ENCODE data around the gene MUC5AC. TPM values are rescaled to one million over a fixed set of nuclear protein-coding genes. Genes with fewer than 3 reads are reported as not detected.

MUC5AC gene
- total and polyA plus RNA-seq, 2 experiments from 2014 or later = not detected

DNA sequence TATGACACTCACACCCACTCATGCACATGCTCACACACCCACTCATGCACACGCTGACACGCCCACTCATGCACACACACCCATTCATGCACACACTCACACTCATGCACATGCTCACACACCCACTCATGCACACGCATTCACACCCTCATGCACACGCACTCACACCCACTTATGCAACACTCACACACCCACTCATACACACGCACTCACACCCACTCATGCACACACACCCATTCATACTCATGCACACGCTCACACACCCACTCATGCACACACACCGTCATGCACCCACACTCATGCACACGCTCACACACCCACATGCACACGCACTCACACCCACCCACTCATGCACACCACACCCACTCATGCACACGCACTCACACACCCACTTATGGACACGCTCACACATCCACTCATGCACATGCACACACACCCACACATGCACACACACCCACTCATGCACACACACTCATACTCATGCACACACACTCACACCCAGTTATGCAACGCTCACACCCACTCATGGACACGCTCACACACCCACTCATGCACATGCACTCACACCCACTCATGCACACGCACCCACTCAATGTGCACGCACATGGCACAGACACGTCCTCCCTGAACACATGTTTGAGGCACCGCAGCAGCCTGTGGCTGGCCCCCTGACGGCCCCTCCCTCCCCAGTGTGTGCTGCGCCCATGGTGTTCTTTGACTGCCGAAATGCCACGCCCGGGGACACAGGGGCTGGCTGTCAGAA lies 17.9 kb downstream of the MUC5AC start:
- Histone ChIP-seq H3K27me3 (no peaks in the 10 kb centered on the region), H3K4me3 (no peak overlapping the region), H3K36me3 (no peaks in the 10 kb centered on the region), H3K9me3 (ENCODE audit: low read depth) (no peaks in the 10 kb centered on the region), H3K27ac (no peak overlapping the region), H3K4me1 (ENCODE audit: low read depth) (no peaks in the 10 kb centered on the region)
- no peak for DNase-seq (ENCODE audit: low read depth in 1 of 2, low spot score in 1 of 2)
- TF ChIP-seq CTCF (IDR thresholded peaks at IDR 0.05; ENCODE audit: low read depth, low read length) = no peak

DNA sequence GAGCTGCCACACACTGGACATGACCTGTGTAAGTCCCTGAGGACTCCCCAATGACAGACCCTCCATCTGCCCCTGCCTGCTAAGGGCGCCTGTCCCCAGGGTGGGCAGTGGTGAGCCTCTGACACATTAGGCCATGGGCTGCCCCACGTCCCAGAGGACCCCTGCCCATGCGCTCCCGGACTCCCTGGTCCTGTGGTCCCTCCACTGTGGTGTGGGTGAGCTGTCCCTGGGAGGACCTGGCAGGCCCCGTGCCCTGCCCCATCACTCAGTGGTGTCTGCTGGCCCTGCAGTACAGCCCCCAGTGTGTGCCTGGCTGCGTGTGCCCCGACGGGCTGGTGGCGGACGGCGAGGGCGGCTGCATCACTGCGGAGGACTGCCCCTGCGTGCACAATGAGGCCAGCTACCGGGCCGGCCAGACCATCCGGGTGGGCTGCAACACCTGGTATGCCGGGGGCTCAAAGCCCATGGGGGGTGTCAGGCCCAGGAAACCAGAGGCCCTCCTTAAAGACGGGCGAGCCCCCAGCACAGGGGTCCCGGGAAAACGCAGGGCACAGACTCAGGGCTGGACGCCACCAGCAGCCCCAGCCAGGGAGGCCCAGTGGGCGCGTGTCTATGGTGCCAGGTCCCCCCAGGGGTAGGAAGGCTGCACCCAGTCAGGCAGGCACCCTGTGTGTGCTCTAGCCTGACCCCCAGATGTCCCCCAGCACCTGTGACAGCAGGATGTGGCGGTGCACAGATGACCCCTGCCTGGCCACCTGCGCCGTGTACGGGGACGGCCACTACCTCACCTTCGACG lies 18.7 kb downstream of the MUC5AC start:
- Histone ChIP-seq H3K27ac (no peak overlapping the region), H3K9me3 (ENCODE audit: low read depth) (no peaks in the 10 kb centered on the region), H3K4me3 (no peak overlapping the region), H3K36me3 (no peaks in the 10 kb centered on the region), H3K27me3 (no peaks in the 10 kb centered on the region), H3K4me1 (ENCODE audit: low read depth) (no peaks in the 10 kb centered on the region)
- DNase-seq (ENCODE audit: low read depth in 1 of 2, low spot score in 1 of 2) = no peak
- TF ChIP-seq CTCF (IDR thresholded peaks at IDR 0.05; ENCODE audit: low read depth, low read length) = no peak

- TF ChIP-seq CTCF (IDR thresholded peaks at IDR 0.05; ENCODE audit: low read depth, low read length) = no peak
- no peak for DNase-seq (ENCODE audit: low read depth in 1 of 2, low spot score in 1 of 2)
- Histone ChIP-seq H3K4me1 (ENCODE audit: low read depth) (no peaks in the 10 kb centered on the region), H3K27ac (no peak overlapping the region), H3K9me3 (ENCODE audit: low read depth) (no peaks in the 10 kb centered on the region), H3K36me3 (no peaks in the 10 kb centered on the region), H3K4me3 (no peak overlapping the region), H3K27me3 (no peaks in the 10 kb centered on the region)
Observed at GRCh38 chr11:1177020-1177770, 19.4 kb downstream of the MUC5AC start.

DNA sequence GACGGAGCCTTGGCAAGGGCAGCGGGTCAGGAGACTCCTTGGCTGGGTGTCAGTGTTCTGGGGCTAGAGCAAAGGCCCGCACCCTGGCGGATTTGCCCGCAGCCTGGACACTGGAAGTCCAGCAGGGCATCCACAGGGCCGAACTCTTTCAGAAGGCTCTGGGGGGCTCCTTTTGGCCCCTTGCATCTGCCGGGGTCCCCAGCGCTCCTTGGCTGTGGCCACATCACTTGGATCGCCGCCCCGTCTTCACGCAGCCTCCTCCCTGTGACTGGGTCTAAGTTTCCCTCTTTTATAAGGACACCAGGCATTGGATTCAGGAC lies 20.0 kb downstream of the MUC5AC start:
- TF ChIP-seq CTCF (IDR thresholded peaks at IDR 0.05; ENCODE audit: low read depth, low read length) = no peak
- Histone ChIP-seq H3K36me3 (no peaks in the 10 kb centered on the region), H3K4me1 (ENCODE audit: low read depth) (no peaks in the 10 kb centered on the region), H3K27me3 (no peaks in the 10 kb centered on the region), H3K27ac (no peak overlapping the region), H3K4me3 (no peak overlapping the region), H3K9me3 (ENCODE audit: low read depth) (no peaks in the 10 kb centered on the region)
- no peak for DNase-seq (ENCODE audit: low read depth in 1 of 2, low spot score in 1 of 2)

- Histone ChIP-seq H3K27me3 (no peaks in the 10 kb centered on the region), H3K4me1 (ENCODE audit: low read depth) (no peaks in the 10 kb centered on the region), H3K36me3 (no peaks in the 10 kb centered on the region), H3K9me3 (ENCODE audit: low read depth) (no peaks in the 10 kb centered on the region), H3K27ac (no peak overlapping the region), H3K4me3 (no peak overlapping the region)
- no peak for TF ChIP-seq CTCF (IDR thresholded peaks at IDR 0.05; ENCODE audit: low read depth, low read length)
- no peak for DNase-seq (ENCODE audit: low read depth in 1 of 2, low spot score in 1 of 2)
Observed at GRCh38 chr11:1178201-1178885, 20.6 kb downstream of the MUC5AC start.

All from cardiac muscle cell (in vitro differentiated cells and primary cell).